KMS-11 (cell line): Measurements from ENCODE around the gene OR5B2.

Experiments used
- H2AFZ ChIP-seq: fragments of 200-600 bp; sonication (generic); 2 replicates; pipeline ENCODE4 v1.6.1; 2016; ENCODE audit warnings: antibody characterized with exemption, mixed run types, low read depth
- H3K27ac ChIP-seq: fragments of 200-600 bp; sonication (generic); 2 replicates; pipeline ENCODE4 v1.6.1; 2016; ENCODE audit warnings: mild to moderate bottlenecking, mixed run types
- H3K27me3 ChIP-seq: fragments of 200-600 bp; sonication (generic); 2 replicates; pipeline ENCODE4 v1.6.1; 2017; ENCODE audit warnings: mild to moderate bottlenecking, low read depth, mixed run types, moderate library complexity; ENCODE audit not compliant: insufficient read depth
- H3K36me3 ChIP-seq: fragments of 200-600 bp; sonication (generic); 2 replicates; pipeline ENCODE4 v1.6.1; 2017; ENCODE audit warnings: mild to moderate bottlenecking, mixed run types; ENCODE audit not compliant: insufficient read depth
- H3K4me1 ChIP-seq: fragments of 200-600 bp; sonication (generic); 2 replicates; pipeline ENCODE4 v1.6.1; 2016; ENCODE audit warnings: mild to moderate bottlenecking, low read depth, mixed run types; ENCODE audit not compliant: poor library complexity, severe bottlenecking
- H3K4me2 ChIP-seq: fragments of 200-600 bp; sonication (generic); 2 replicates; pipeline ENCODE4 v1.7.0; 2016; ENCODE audit warnings: mild to moderate bottlenecking, mixed run types
- H3K4me3 ChIP-seq: fragments of 200-600 bp; sonication (generic); IDR thresholded peaks from 2 replicates; pipeline ENCODE4 v1.6.1; 2017; ENCODE audit warnings: low read depth, low read length, mixed read lengths; ENCODE audit not compliant: insufficient read depth
- H3K79me2 ChIP-seq: fragments of 200-600 bp; sonication (generic); 2 replicates; pipeline ENCODE4 v1.6.1; 2016; ENCODE audit warnings: low read depth, mixed run types; ENCODE audit not compliant: insufficient read depth
- H3K9ac ChIP-seq: fragments of 200-600 bp; sonication (generic); 2 replicates; pipeline ENCODE4 v1.6.1; 2016; ENCODE audit warnings: mild to moderate bottlenecking, mixed run types
- H4K20me1 ChIP-seq: fragments of 200-600 bp; sonication (generic); 2 replicates; pipeline ENCODE4 v1.6.1; 2016; ENCODE audit warnings: mild to moderate bottlenecking, mixed run types; ENCODE audit not compliant: insufficient read depth
- TF ChIP-seq, protein P1 (sequence below): fragments of 200-600 bp; sonication (generic); conservative IDR thresholded peaks from 2 replicates; pipeline ENCODE4 v1.6.1; 2017; ENCODE audit warnings: low read depth, mild to moderate bottlenecking, antibody characterized with exemption, low read length, moderate library complexity, mixed read lengths

Gene OR5B2

DNA sequence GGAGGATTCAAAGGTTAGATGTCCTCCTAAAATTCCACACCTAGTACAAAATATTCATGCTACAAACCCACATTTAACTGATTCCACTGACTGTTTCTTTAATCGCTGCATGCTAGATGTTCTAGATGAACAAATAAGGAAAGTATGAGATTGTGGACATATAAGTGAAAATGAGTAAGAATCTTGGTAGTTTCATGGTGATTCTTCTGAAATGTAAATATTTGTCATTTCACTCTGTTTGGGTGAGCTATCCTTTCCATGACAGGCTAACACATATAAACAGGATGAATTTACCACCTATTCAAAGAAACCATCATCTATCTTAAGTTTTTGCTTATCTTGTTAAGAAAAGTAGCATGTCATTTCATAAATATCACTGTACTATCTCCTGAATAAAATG is 36.0 kb downstream of the OR5B2 start:
- Histone ChIP-seq H3K27me3 (no peaks in the 10 kb centered on the region), H3K4me2 (no peak overlapping the region), H3K27ac (no peak overlapping the region), H3K9ac (no peak overlapping the region), H3K79me2 (no peaks in the 10 kb centered on the region), H3K4me3 (no peak overlapping the region), H4K20me1 (no peaks in the 10 kb centered on the region), H3K36me3 (no peaks in the 10 kb centered on the region), H2AFZ (no peak overlapping the region), H3K4me1 (no peaks in the 10 kb centered on the region)
- TF ChIP-seq, protein P1, sequence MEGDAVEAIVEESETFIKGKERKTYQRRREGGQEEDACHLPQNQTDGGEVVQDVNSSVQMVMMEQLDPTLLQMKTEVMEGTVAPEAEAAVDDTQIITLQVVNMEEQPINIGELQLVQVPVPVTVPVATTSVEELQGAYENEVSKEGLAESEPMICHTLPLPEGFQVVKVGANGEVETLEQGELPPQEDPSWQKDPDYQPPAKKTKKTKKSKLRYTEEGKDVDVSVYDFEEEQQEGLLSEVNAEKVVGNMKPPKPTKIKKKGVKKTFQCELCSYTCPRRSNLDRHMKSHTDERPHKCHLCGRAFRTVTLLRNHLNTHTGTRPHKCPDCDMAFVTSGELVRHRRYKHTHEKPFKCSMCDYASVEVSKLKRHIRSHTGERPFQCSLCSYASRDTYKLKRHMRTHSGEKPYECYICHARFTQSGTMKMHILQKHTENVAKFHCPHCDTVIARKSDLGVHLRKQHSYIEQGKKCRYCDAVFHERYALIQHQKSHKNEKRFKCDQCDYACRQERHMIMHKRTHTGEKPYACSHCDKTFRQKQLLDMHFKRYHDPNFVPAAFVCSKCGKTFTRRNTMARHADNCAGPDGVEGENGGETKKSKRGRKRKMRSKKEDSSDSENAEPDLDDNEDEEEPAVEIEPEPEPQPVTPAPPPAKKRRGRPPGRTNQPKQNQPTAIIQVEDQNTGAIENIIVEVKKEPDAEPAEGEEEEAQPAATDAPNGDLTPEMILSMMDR = no peak

DNA sequence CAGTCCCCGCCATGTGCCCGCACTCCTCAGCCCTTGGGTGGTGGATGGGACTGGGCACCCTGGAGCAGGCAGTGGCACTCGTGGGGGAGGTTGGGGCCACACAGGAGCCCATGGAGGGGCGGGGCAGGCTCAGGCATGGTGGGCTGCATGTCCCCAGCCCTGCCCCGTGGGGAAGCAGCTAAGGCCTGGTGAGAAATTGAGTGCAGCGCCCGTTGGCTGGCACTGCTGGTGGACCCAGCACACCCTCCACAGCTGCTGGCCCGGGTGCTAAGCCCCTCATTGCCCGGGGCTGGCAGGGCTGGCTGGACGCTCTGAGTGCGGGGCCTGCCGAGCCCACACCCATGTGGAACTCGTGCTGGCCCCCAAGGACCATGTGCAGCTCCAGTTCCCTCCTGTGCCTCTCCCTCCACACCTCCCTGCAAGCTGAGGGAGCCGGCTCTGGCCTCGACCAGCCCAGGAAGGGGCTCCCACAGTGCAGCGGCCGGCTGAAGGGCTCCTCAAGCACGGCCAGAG is 37.3 kb downstream of the OR5B2 start:
- TF ChIP-seq, protein P1 = no peak
- Histone ChIP-seq H2AFZ (no peak overlapping the region), H3K79me2 (no peaks in the 10 kb centered on the region), H3K27me3 (no peaks in the 10 kb centered on the region), H3K4me3 (no peak overlapping the region), H3K27ac (no peak overlapping the region), H4K20me1 (no peaks in the 10 kb centered on the region), H3K36me3 (no peaks in the 10 kb centered on the region), H3K4me1 (no peaks in the 10 kb centered on the region), H3K9ac (no peak overlapping the region), H3K4me2 (no peak overlapping the region)
